DND-41 (cell line): ENCODE data around the gene MCUR1.
A peak's percentile ranks its signal among the peaks of the same experiment; 100 is the strongest.

Experiments used
- ATAC-seq: fragments of 200-7000 bp; cut with Tn5 transposase; 3 replicates; pipeline ENCODE4 v1.9.1; 2021; ENCODE audit warnings: low read depth; ENCODE audit not compliant: insufficient read depth
- DNase-seq: peaks from one replicate; pipeline ENCODE4 v3.0.0-alpha.2; 2020
- H2AFZ ChIP-seq: 2 replicates; pipeline ENCODE4 v1.6.0; 2012; ENCODE audit warnings: low read depth, low read length
- H3K27ac ChIP-seq: 2 replicates; pipeline ENCODE4 v1.5.1; 2012; ENCODE audit warnings: low read length, inconsistent platforms
- H3K27me3 ChIP-seq: fragments of 200-600 bp; sonication (generic); 2 replicates; pipeline ENCODE4 v1.6.0; 2012; ENCODE audit warnings: low read length, mild to moderate bottlenecking, inconsistent platforms; ENCODE audit not compliant: insufficient read depth, poor library complexity
- H3K36me3 ChIP-seq: 2 replicates; pipeline ENCODE4 v1.5.1; 2012; ENCODE audit warnings: low read length, inconsistent platforms; ENCODE audit not compliant: insufficient read depth
- H3K4me1 ChIP-seq: 2 replicates; pipeline ENCODE4 v1.5.1; 2012; ENCODE audit warnings: mild to moderate bottlenecking, low read length; ENCODE audit not compliant: insufficient read depth
- H3K4me2 ChIP-seq: 2 replicates; pipeline ENCODE4 v1.6.0; 2012; ENCODE audit warnings: mild to moderate bottlenecking, moderate library complexity, low read length, inconsistent platforms; ENCODE audit not compliant: insufficient read depth
- H3K4me3 ChIP-seq, 2 experiments: fragments of 200-600 bp in 1 of 2; shearing (Covaris generic) in 1 of 2; 2 replicates each; pipeline ENCODE4 v1.5.1; 2012 to 2016; ENCODE audit warnings: inconsistent platforms in 2 of 2, low read length in 2 of 2, mild to moderate bottlenecking in 2 of 2, low read depth in 1 of 2, moderate library complexity in 1 of 2
- H3K79me2 ChIP-seq: 2 replicates; pipeline ENCODE4 v1.6.0; 2012; ENCODE audit warnings: low read length, inconsistent platforms; ENCODE audit not compliant: insufficient read depth
- H3K9ac ChIP-seq: 2 replicates; pipeline ENCODE4 v1.6.0; 2012; ENCODE audit warnings: low read depth, mild to moderate bottlenecking, inconsistent platforms, low read length, moderate library complexity
- H3K9me3 ChIP-seq: 2 replicates; pipeline ENCODE4 v1.5.1; 2012; ENCODE audit warnings: low read length, moderate library complexity, mild to moderate bottlenecking, inconsistent platforms; ENCODE audit not compliant: insufficient read depth, severe bottlenecking
- H4K20me1 ChIP-seq: 2 replicates; pipeline ENCODE4 v1.6.0; 2012; ENCODE audit warnings: low read length; ENCODE audit not compliant: insufficient read depth
- EZH2 ChIP-seq: IDR thresholded peaks from 3 replicates; pipeline ENCODE4 v1.6.1; 2012; ENCODE audit warnings: borderline replicate concordance, low read depth, mild to moderate bottlenecking, moderate library complexity, low read length, inconsistent platforms; ENCODE audit not compliant: severe bottlenecking
- TF ChIP-seq, protein P1 (sequence below): IDR thresholded peaks from 2 replicates; pipeline ENCODE4 v1.5.1; 2012; ENCODE audit warnings: borderline replicate concordance, low read length, moderate library complexity, mild to moderate bottlenecking; ENCODE audit not compliant: poor library complexity, severe bottlenecking; ENCODE audit errors: extremely low read depth

MCUR1 gene

DNA sequence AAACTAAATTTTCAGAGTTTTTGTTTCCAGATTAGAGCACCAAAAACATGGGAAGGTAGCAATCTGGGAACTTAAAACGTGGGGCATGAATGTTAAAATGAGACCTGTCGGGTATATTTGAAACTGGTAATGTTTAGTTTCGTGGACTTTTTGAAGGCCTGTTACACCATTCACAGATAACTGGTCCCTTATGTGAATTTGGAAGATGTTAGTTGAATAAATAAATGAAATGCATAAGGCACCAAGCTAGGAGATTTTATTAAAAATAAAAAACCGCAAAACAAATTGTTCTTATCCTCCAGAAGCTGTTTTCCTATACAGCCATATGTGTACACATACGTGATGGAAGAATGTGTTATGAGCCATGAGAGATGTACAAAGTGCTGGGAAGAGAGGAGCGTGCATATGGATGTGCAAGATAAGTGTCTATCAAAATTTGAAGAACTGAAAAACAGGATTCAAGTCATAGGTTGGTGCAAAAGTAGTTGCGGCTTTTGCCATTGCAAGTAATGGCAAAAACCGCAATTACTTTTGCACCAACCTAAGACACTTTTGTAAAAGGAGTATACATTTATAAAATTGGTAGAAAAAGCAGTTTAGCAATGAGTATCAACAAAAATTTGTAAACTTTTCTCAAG, 700 bp upstream of the MCUR1 start:
- H3K9ac ChIP-seq, result peak overlapping the region; percentile 93
- peak overlapping the region; percentile 73 for H3K4me2 ChIP-seq
- peak overlapping the region; percentile 71 to 72; a peak in 3 of 4 replicates for H3K4me3 ChIP-seq
- H3K9me3 ChIP-seq, result no peaks in the 10 kb centered on the region
- no peaks in the 10 kb centered on the region for H3K27me3 ChIP-seq
- TF ChIP-seq EZH2, result no peak
- TF ChIP-seq, protein P1, sequence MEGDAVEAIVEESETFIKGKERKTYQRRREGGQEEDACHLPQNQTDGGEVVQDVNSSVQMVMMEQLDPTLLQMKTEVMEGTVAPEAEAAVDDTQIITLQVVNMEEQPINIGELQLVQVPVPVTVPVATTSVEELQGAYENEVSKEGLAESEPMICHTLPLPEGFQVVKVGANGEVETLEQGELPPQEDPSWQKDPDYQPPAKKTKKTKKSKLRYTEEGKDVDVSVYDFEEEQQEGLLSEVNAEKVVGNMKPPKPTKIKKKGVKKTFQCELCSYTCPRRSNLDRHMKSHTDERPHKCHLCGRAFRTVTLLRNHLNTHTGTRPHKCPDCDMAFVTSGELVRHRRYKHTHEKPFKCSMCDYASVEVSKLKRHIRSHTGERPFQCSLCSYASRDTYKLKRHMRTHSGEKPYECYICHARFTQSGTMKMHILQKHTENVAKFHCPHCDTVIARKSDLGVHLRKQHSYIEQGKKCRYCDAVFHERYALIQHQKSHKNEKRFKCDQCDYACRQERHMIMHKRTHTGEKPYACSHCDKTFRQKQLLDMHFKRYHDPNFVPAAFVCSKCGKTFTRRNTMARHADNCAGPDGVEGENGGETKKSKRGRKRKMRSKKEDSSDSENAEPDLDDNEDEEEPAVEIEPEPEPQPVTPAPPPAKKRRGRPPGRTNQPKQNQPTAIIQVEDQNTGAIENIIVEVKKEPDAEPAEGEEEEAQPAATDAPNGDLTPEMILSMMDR, result no peak
- peak overlapping the region; percentile 83 for H2AFZ ChIP-seq
- ATAC-seq, result no peak
- H3K27ac ChIP-seq, result peak overlapping the region; percentile 90
- H3K36me3 ChIP-seq, result peaks cover 5% of the 10 kb centered on the region
- peaks cover 38% of the 10 kb centered on the region for H3K79me2 ChIP-seq
- H3K4me1 ChIP-seq, result peaks cover 32% of the 10 kb centered on the region
- DNase-seq, result no peak
- peaks cover 24% of the 10 kb centered on the region for H4K20me1 ChIP-seq

DNA sequence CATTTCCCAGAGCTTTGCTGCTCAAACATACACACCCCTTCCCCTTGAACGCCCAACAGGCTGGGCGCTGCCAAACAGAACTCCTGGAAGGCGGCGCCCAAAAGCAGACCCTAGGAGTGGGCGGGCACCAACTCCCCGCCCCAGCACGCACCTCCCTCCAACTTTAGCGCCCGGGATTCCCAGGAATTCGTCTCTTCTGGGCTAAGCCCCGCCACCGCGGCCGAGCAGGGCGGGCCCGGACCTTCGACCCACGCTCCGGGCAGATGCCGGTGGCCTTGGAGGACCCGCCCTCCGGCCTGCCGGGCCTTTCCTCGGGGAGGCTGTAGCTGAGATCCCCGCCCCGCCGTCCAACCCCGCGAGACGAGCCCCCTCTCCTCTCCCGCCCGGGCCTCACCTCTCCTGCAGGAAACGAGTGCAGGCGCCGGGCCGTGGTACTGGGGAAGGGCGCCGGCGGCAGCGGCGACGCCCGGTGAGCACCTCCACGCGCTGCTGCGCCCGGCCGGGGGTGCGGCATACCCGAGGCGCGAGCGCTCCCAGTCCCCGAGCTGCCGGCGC, 659 bp downstream of the MCUR1 start:
- TF ChIP-seq EZH2, result no peak
- TF ChIP-seq, protein P1, result no peak
- Histone ChIP-seq H3K27me3 (no peaks in the 10 kb centered on the region), H3K4me2 (peak overlapping the region; percentile 73), H3K9me3 (no peaks in the 10 kb centered on the region), H3K27ac (peak overlapping the region; percentile 90), H4K20me1 (peaks cover 24% of the 10 kb centered on the region), H2AFZ (peak overlapping the region; percentile 91), H3K79me2 (peaks cover 52% of the 10 kb centered on the region), H3K4me3 (peak overlapping the region; percentile 71 to 72; a peak in 3 of 4 replicates), H3K4me1 (peaks cover 32% of the 10 kb centered on the region), H3K9ac (peak overlapping the region; percentile 93), H3K36me3 (peaks cover 8% of the 10 kb centered on the region)
- ATAC-seq (peak; percentile 68), DNase-seq (peak; percentile 74)

DNA sequence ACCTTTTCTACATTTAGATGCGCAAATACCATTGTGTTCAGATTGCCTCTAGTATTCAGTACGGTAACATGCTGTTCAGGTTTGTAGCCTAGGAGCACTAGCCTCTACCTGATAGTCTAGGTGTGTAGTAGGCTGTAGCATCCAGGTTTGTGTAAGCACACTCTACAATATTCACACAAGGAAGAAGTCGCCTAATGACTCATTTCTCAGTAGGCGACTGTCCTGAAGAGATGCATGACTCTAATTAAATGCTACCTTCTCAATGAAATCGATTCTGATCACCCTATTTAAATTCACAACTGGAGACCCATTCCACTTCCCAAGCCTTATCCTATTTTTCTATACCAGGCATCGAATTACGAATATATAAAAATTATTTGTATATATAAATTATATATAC, 1.3 kb downstream of the MCUR1 start:
- peak overlapping the region; percentile 93 for H3K9ac ChIP-seq
- peak overlapping the region; percentile 73 for H3K4me2 ChIP-seq
- H2AFZ ChIP-seq, result no peak overlapping the region
- H3K36me3 ChIP-seq, result peaks cover 8% of the 10 kb centered on the region
- peak overlapping the region; percentile 71 to 72; a peak in 3 of 4 replicates for H3K4me3 ChIP-seq
- TF ChIP-seq EZH2, result no peak
- TF ChIP-seq, protein P1, result no peak
- no peaks in the 10 kb centered on the region for H3K9me3 ChIP-seq
- H3K27ac ChIP-seq, result peak overlapping the region; percentile 46; the same call in 1 of the 2 replicates
- peaks cover 32% of the 10 kb centered on the region for H3K4me1 ChIP-seq
- no peaks in the 10 kb centered on the region for H3K27me3 ChIP-seq
- peaks cover 24% of the 10 kb centered on the region for H4K20me1 ChIP-seq
- H3K79me2 ChIP-seq, result peaks cover 58% of the 10 kb centered on the region
- ATAC-seq (no peak), DNase-seq (no peak)

DNA sequence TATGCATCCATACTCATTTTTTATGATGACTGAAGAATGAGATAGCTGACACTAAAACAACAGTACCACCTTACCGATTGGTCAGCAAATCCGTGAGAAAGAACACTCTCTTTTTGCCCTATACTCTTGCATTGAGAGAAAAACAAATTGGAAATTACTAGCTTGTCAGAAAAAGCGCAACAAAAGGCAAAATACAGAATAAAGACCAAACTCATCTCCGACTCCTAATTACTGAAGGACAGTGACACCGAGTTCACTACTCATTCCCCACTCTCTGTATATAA, 2.1 kb downstream of the MCUR1 start:
- Histone ChIP-seq H3K27ac (0 out of 2 replicates have a peak overlapping the region, but pooled peaks have one; percentile 22), H3K27me3 (no peaks in the 10 kb centered on the region), H4K20me1 (peaks cover 31% of the 10 kb centered on the region), H3K4me2 (peak overlapping the region; percentile 73), H2AFZ (no peak overlapping the region), H3K4me1 (peaks cover 32% of the 10 kb centered on the region), H3K36me3 (peaks cover 14% of the 10 kb centered on the region), H3K4me3 (peak overlapping the region in 1 of 2 experiments; percentile 71; a peak in 1 of 4 replicates), H3K9ac (no peak overlapping the region; the same call in 1 of the 2 replicates), H3K9me3 (no peaks in the 10 kb centered on the region), H3K79me2 (peaks cover 65% of the 10 kb centered on the region)
- no peak for DNase-seq
- TF ChIP-seq, protein P1, result no peak
- TF ChIP-seq EZH2, result no peak
- no peak for ATAC-seq
